RWPE1 (cell line): ENCODE data around the gene LPXN.

Experiments used
- CTCF ChIA-PET: fragments of 350-600 bp; sonication (Branson Sonifier 250); formaldehyde crosslinking; extraction: SDS; loops from one replicate; lab custom pipeline; 2021; lab: Yijun Ruan, JAX
- POLR2A ChIA-PET: fragments of 400-600 bp; formaldehyde crosslinking; extraction: SDS; loops from one replicate; lab custom pipeline; 2020; ENCODE audit warnings: antibody characterized with exemption; ENCODE audit not compliant: low non-redundant PET; lab: Yijun Ruan, JAX
- DNase-seq: peaks from one replicate; pipeline ENCODE4 v3.0.0; 2012; ENCODE audit warnings: low spot score
- H3K27ac ChIP-seq: fragments of 450-650 bp; 2 replicates; pipeline ENCODE4 v1.5.1; 2017
- TF ChIP-seq, protein P1 (sequence below): fragments of 450-650 bp; conservative IDR thresholded peaks from 2 replicates; pipeline ENCODE4 v1.5.1; 2017; ENCODE audit warnings: low read depth, mild to moderate bottlenecking

The LPXN gene

DNA sequence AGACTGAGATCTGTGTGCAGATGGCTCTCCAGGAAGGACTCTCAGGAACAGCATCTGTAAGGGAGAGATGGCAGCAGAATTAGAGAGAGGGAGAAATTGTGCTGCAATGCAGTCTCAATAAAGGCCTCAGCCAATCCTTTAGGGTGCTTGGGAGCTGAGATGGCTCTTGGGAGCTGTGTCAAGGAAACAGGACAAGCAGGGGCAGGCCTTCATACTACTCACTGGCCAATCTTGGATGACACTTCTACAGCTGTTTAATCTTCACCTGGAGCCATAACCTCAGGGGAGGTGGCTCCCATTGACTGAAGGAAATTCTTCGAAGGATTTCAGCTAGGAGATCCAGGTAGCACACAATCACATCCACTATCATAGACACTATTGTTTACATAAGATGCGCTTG lies 77.7 kb downstream of the LPXN start:
- TF ChIP-seq, protein P1, sequence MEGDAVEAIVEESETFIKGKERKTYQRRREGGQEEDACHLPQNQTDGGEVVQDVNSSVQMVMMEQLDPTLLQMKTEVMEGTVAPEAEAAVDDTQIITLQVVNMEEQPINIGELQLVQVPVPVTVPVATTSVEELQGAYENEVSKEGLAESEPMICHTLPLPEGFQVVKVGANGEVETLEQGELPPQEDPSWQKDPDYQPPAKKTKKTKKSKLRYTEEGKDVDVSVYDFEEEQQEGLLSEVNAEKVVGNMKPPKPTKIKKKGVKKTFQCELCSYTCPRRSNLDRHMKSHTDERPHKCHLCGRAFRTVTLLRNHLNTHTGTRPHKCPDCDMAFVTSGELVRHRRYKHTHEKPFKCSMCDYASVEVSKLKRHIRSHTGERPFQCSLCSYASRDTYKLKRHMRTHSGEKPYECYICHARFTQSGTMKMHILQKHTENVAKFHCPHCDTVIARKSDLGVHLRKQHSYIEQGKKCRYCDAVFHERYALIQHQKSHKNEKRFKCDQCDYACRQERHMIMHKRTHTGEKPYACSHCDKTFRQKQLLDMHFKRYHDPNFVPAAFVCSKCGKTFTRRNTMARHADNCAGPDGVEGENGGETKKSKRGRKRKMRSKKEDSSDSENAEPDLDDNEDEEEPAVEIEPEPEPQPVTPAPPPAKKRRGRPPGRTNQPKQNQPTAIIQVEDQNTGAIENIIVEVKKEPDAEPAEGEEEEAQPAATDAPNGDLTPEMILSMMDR, result no peak
- H3K27ac ChIP-seq, result no peak overlapping the region
- CTCF ChIA-PET, result no interaction called here
- DNase-seq, result no peak
- POLR2A ChIA-PET, result no interaction called here

DNA sequence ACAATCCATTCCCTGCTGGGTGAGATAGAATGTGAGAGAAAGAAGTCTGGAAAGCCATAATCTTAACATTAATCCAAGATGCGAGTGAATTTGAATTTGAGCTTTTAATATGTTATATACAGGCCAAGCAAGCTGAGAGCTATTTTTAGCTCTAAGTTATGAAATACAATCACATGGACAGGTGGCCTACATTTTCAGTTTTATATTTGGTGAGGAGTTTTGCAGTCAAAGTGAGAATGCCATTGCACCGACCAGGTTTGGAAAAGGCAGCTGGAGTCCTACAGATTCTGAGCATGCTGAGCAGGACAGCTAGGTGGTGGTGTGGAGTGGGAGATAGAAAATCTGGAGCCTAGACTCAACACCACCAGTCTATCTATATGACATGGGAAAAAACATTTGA lies 79.8 kb downstream of the LPXN start:
- TF ChIP-seq, protein P1, result no peak
- DNase-seq, result no peak
- no peak overlapping the region for H3K27ac ChIP-seq
- ChIA-PET CTCF (interaction anchor here (0.6 kb wide), 2 partner anchors 18 to 1312 kb away, joined by 3 to 4 read pairs; no protein-coding TSS in a partner anchor), POLR2A (no interaction called here)

DNA sequence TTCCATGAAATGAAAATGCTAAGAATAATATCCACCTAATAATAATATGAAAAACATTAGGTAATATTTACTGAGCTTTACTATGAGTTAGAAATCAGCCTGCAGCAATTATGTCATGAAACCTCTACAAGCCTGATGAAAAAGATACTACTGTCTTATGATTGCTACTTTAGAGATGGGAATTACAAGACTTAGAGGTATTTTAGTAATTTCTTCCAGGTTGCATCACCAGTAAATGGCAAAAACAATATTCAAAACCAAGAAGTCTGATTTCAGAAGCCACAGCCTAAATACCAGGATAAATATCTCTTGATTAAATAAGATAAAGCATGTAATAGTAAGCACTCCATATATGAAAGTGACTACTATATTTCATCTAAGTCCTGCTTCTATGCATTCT lies 81.6 kb downstream of the LPXN start:
- no peak for DNase-seq
- ChIA-PET CTCF (no interaction called here), POLR2A (no interaction called here)
- H3K27ac ChIP-seq, result no peak overlapping the region
- TF ChIP-seq, protein P1, result no peak

DNA sequence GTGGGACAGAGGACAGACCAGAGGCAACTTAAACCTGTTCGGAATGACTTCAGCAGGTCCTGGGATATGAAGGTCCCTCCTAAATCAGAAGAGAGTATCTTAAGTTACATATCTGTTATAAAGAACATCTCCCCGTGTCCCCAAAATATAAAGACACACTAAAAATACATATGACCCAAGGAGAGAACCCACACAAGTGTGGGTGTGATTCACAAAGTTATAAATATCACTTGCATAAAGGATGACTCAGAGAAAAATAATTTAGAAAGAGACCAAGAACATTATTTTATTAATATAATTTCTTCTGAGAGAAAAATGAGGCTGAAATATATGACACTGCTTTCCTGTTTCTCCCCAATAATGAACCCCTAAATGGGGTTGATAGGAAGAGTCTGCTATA lies 82.0 kb downstream of the LPXN start:
- CTCF ChIA-PET, result interaction anchor here (0.6 kb wide), 1 partner anchor 1085 kb away, joined by 4 read pairs; no protein-coding TSS in a partner anchor
- H3K27ac ChIP-seq, result no peak overlapping the region
- DNase-seq, result peak; percentile 5
- POLR2A ChIA-PET, result no interaction called here
- TF ChIP-seq, protein P1, result no peak

DNA sequence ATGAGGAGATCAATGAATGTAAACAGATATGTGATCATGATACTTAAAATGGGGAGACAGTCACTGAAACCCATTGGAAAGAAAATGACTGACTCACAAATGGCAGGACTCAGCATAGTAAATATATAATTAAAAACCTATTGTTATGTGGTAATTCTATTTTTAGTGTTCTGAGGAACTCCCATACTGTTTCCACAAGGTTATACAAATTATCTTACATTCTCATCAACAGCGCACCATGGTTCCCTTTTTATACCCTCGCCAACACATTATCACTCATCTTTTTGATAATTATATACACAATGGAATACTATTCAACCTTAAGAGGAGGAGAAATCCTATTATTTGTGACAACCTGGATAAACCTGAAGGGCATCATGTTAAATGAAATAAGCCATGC lies 84.8 kb downstream of the LPXN start:
- ChIA-PET POLR2A (no interaction called here), CTCF (no interaction called here)
- TF ChIP-seq, protein P1, result no peak

DNA sequence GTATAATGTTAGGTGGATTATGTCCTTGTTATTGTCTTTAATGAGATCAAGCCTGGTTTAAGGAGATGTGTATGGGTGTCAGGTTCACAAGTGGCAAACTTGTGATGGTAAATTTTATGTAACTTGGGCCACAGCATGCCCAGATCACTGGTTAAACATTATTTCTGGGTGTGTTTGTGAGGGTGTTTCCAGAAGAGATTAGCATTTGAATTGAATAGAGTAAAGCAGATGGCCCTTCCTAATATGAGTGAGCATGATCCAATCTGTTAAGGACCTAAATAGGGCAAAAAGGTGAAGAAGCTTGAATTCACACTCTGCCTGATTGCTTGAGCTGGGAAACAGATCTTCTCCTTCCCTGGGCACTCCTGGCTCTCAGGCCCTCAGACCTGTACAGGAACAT lies 88.5 kb downstream of the LPXN start:
- no peak overlapping the region for H3K27ac ChIP-seq
- DNase-seq, result no peak
- POLR2A ChIA-PET, result no interaction called here
- TF ChIP-seq, protein P1, result no peak
- CTCF ChIA-PET, result interaction anchor here (0.6 kb wide), 1 partner anchor 261 kb away, joined by 3 read pairs; no protein-coding TSS in a partner anchor

More for the DNA sequence above, 84.8 kb downstream of the LPXN start:
- no peak for DNase-seq
- H3K27ac ChIP-seq, result no peak overlapping the region
